GM18909 (cell line): ENCODE results near the gene P4HA1.
"Not testable (repeated sequence)": the region's sequence is repeated elsewhere in the genome, so short reads cannot be mapped to it uniquely, and the experiment has no call there.

Source experiments
- ATAC-seq: cut with Tn5 transposase; IDR thresholded peaks from one replicate; pipeline ENCODE4 v1.9.1; 2021; ENCODE audit warnings: mild to moderate bottlenecking; ENCODE audit not compliant: unreplicated experiment, poor library complexity

P4HA1 gene

DNA sequence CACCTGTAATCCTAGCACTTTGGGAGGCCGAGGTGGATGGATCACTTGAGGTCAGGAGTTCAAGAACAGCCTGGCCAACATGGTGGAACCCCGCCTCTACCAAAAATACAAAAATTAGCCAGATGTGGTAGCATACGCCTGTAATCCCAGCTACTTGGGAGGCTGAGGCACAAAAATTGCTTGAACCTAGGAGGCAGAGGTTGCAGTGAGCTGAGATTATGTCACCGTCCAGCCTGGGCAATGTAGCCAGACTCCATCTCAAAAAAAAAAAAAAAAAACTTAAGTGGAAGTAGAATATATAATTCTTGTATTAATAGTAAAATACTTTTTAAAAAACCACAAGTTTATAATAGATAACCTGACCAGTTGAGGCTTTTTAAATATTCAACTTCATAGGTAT lies 112.0 kb downstream of the P4HA1 start:
- ATAC-seq: not testable (repeated sequence)

DNA sequence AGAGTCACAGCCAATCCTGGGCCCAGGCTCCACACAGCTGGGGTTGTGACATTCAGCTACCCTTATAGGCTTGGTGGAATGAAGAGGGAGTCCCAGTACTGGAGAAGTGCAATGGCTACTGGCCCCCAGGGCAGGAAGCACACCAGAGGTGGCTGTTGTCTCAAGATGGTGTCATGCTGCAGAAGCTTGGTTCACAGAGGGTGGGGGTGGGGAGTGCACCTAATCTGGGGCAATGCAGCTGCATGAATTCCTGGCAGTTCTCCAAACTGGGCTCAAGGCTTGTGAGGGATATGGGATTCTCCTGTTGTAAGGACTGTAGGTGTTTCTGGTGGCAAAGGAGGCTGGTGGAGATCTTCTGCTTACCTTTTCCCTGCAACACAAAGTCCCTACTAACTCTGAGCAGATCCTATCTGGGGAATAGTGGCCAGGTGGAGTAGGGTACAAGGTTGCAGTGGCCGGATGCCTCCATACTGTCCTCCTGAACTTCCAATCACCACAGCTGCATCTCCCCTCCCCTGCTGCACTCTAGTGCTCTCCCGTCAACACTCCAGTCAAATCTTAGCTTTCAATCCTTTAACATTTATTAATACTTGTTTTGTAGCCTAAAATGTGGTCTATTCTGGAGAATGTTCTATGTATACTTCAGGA lies 114.7 kb downstream of the P4HA1 start:
- no peak for ATAC-seq

DNA sequence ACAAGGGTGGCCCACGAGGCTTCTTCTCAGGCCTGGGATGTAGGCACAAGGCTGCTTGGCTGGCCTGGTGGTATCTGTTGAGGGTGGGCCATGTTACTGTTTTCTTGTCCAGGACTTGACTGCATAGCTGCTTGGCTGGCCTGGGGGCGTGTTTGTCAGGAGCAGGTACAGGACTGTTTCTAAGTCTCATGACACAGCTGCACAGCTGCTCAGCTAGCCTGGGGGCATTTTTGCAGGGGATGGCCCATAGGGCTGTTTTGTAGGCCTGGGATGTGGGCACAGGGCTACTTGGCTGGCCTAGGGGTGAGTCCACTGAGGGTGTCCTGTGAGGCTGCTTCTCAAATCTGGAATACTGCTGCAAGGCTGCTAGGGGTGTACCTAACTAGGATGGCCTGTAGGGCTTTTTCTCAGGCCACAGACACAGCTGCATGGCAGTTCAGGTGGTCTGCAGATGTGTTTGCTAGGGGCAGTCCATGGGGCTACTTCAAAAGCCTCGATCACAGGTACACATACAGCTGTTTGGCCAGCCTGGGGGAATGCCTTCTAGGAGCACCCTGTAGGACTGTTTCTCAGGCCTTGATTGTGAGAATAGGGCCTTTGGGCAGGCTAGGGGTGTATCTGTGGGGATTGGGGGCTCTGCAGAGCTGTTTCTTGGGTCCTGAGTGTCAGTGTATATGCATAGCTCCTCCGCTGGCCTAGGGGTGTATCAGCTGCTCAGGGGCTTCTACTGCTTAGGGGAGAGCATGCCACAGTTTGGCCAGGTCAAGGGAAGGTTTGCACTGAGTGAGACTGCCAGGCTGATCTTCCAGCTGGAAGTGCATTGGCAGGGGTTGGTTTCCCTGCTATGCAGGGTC lies 115.4 kb downstream of the P4HA1 start:
- ATAC-seq: no peak

DNA sequence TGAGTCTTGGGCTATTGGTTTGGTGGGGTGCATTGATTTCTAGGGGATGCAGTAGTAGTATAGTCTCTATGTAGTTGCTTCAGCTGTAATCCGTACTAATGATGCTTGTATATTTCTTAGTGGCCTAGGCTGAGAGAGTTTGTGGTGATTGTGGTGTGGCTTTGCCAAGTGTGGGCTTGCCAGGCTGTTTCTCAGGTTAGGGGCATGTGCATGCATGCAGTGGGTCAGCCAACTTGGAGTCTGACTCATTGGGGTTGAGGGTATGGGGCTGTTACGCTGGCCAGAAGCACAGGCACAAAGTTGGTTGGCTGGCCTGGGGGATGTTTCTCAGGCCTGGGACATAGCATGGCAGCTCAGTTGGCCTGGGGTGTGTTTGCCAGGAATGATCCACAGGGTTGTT lies 116.3 kb downstream of the P4HA1 start:
- no peak for ATAC-seq

DNA sequence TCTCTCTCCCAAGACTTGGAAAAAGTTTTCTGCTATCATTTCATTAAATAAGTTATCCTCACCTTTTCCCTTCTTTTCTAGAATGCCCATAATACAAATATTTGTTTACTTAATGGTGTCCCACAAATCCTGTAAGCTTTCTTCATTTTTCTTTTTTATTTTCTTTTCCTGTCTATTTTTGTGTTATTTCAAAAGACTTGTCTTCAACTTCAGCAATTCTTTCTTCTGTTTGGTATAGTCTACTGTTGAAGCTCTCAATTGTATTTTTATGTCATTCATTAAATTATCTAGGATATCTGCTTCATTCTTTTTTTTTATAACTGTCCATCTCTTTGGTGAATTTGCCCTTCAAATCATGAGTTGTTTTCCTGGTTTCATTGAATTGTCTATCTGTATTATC lies 117.0 kb downstream of the P4HA1 start:
- no peak for ATAC-seq

DNA sequence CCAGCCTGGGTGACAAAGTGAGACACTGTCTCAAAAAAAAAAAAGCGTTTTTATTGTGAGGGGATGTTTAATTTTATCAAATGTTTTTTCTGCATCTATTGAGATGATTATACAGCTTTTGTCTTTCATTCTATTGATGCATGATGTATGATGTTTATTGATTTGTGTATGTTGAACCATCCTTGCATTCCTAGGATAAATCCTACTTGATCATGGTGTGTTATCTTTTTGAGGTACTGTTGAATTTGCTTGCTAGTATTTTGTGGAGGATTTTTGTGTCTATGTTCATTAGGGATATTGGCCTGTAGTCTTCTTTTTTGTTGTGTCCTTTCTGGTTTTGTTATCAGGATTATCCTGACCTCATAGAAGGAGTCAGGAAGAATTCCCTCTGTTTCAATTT lies 119.8 kb downstream of the P4HA1 start:
- ATAC-seq: no peak
